ENCODE measurements around the gene KCNG2. TPM values are rescaled to one million over a fixed set of nuclear protein-coding genes. Genes with fewer than 3 reads are reported as not detected.

The KCNG2 gene
- total RNA-seq, 1 donor from 2014 or later = not detected

DNA sequence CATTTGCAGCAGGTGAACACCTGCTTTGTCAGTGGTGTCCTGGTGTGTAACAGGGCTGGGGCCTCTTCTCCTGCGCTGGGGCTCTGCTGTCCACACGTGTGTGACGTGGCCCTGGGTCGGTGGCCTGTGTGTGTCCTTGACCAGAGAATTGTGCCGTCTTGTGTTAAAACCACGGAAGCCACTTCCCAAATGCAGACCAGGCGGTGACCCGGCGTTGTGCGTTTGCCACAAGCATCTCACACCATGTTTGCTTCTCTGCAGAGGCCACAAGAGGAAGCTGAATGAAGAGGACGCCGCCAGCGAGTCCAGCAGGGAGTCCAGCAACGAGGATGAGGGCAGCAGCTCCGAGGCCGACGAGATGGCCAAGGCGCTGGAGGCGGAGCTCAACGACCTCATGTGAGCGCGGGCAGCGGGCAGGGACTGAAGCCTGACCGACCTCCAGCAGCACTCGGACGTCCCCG is 44.3 kb upstream of the KCNG2 start:
- H3K9me3 Mint-ChIP-seq = peaks cover 2% of the 10 kb centered on the region
- no peak overlapping the region for H3K4me3 Mint-ChIP-seq
- TF ChIP-seq, protein P1, sequence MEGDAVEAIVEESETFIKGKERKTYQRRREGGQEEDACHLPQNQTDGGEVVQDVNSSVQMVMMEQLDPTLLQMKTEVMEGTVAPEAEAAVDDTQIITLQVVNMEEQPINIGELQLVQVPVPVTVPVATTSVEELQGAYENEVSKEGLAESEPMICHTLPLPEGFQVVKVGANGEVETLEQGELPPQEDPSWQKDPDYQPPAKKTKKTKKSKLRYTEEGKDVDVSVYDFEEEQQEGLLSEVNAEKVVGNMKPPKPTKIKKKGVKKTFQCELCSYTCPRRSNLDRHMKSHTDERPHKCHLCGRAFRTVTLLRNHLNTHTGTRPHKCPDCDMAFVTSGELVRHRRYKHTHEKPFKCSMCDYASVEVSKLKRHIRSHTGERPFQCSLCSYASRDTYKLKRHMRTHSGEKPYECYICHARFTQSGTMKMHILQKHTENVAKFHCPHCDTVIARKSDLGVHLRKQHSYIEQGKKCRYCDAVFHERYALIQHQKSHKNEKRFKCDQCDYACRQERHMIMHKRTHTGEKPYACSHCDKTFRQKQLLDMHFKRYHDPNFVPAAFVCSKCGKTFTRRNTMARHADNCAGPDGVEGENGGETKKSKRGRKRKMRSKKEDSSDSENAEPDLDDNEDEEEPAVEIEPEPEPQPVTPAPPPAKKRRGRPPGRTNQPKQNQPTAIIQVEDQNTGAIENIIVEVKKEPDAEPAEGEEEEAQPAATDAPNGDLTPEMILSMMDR (IDR thresholded peaks at IDR 0.05) = no peak
- no peaks in the 10 kb centered on the region for H3K27me3 Mint-ChIP-seq
- POLR2A ChIA-PET = no interaction called here
- no peak overlapping the region for H3K27ac Mint-ChIP-seq
- DNase-seq (peak; percentile 4), ATAC-seq (ENCODE audit: low read depth) (no peak)
- H3K4me1 Mint-ChIP-seq = no peaks in the 10 kb centered on the region
- peaks cover 61% of the 10 kb centered on the region for H3K36me3 Mint-ChIP-seq (ENCODE audit: low read depth)
- intact Hi-C loops (cut with micrococcal nuclease) = no loop called here
- CTCF ChIA-PET = no interaction called here

DNA sequence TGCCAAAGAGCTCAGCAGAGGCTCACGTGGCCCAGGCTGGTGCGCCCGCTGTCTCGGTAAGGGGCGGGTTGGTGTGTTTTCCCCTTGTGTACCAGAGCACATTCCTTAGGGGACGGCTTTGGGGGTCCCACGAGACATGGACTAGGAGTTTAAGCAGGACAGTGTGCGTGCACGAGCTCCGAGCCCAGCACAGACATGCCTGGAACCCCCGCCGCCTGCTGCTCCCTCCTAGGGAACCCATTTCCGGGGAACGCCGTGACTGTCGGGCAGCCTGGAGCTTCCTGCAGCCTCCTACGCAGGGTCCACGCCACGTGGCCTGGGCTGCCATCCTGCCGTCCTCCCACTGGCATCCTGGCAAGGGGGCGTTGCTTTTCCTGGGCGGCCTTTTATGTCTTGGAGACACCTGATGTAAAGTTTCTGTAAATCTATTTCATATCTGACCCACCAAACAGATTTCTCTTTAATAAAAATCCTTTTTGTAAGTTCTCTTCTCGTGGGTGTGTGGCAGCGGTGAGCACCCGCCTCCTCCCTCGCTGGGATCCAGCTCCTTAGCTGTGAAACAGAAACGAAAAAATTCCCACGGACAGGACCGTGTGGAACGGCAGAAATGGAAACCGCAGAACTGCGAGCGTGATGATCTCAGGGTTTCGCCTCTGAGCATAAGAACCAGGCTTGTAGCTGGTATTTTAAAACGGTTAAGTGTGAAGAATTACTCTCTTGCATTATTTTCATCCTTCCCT is 43.5 kb upstream of the KCNG2 start:
- ChIA-PET POLR2A (no interaction called here), CTCF (no interaction called here)
- Mint-ChIP-seq H3K27ac (no peak overlapping the region), H3K4me1 (no peaks in the 10 kb centered on the region), H3K9me3 (peaks cover 7% of the 10 kb centered on the region), H3K27me3 (no peaks in the 10 kb centered on the region), H3K4me3 (no peak overlapping the region), H3K36me3 (ENCODE audit: low read depth) (peaks cover 59% of the 10 kb centered on the region)
- ATAC-seq (ENCODE audit: low read depth) (no peak), DNase-seq (no peak)
- intact Hi-C loops (cut with micrococcal nuclease) = no loop called here
- TF ChIP-seq, protein P1 (IDR thresholded peaks at IDR 0.05) = no peak

DNA sequence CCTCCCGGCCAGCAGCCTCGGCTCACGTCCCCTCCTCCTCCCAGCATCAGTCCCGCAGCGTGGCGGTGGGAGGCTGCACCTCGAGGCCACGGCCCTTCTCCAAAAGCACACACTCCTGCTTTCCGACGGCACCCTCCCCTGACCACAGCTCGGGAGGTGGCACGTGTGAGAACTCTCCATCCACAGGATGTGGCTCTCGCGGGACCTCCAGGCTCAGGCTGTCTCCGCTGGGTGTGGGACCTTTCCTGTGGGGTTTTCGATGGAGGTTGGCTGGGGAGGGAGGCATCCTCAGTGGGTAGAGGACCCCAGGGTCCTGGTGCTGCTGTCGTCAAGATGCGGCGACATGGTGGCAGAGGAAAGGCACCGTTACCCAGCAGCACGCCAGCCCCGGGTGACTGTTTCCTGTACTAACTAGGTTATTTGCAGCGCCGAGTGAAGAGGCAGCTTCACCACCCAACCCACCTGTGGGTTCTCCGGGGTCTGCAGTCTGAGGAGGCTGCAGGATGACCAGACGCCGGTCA is 42.8 kb upstream of the KCNG2 start:
- ChIA-PET CTCF (no interaction called here), POLR2A (no interaction called here)
- Mint-ChIP-seq H3K36me3 (ENCODE audit: low read depth) (peaks cover 58% of the 10 kb centered on the region), H3K27ac (no peak overlapping the region), H3K4me1 (no peaks in the 10 kb centered on the region), H3K9me3 (peaks cover 9% of the 10 kb centered on the region), H3K4me3 (no peak overlapping the region), H3K27me3 (no peaks in the 10 kb centered on the region)
- TF ChIP-seq, protein P1 (IDR thresholded peaks at IDR 0.05) = no peak
- peak; percentile 11 for DNase-seq
- intact Hi-C loops (cut with micrococcal nuclease) = no loop called here
- ATAC-seq (ENCODE audit: low read depth) = no peak

DNA sequence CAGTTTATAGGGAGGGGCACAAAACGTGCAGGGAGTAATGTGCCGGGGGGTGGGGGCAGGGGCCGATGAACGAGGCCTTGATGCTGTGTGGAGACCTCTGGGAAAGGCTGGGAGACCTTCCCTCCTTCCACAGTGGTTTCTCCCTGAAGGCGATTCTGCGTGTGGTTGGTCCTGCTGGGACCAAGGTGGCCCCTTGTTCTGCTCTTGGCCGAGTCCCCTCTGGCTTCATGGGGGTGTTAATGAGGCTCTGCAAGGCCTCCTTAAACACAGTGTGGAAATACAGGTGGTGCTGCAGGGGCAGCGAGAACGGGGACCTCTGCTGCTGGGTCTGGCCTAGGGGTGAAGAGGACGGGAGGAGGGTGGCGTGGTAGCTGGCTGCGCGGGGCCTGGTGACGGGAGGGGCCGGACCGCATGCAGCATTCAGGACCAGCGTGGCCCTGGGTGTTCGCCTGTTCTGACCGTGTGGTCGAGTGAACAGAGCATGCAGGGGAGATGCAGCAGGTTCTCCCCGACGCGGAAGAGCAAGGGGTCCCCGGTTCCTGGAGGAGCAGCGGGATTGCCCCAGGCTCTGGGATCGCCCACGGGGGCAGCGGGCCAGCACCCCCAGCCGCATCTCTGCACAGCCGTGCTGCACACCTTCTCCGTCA is 42.1 kb upstream of the KCNG2 start:
- TF ChIP-seq, protein P1 (IDR thresholded peaks at IDR 0.05) = no peak
- Mint-ChIP-seq H3K4me3 (no peak overlapping the region), H3K9me3 (peaks cover 14% of the 10 kb centered on the region), H3K4me1 (no peaks in the 10 kb centered on the region), H3K27ac (no peak overlapping the region), H3K27me3 (no peaks in the 10 kb centered on the region), H3K36me3 (ENCODE audit: low read depth) (peaks cover 56% of the 10 kb centered on the region)
- CTCF ChIA-PET = no interaction called here
- peak; percentile 8 for DNase-seq
- POLR2A ChIA-PET = no interaction called here
- no peak for ATAC-seq (ENCODE audit: low read depth)
- intact Hi-C loops (cut with micrococcal nuclease) = no loop called here

DNA sequence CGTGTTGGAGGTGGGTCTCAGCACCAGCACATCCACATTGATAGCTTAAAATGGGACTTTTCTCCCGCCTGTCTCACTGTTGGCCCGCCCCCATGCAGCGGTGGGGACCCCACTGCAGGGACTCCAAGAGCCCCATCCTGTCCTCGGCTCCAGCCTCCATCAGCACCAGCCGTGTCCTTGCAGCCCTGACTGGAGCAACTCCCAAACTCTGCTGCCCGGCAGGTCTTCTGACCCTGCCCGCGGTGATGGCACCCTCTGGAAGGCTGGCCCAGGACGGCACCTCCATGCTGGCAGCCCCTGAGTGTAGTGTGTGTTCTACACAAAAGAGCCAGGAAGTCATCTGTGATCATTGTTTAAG is 41.6 kb upstream of the KCNG2 start:
- peaks cover 14% of the 10 kb centered on the region for H3K9me3 Mint-ChIP-seq
- ChIA-PET POLR2A (no interaction called here), CTCF (no interaction called here)
- no peaks in the 10 kb centered on the region for H3K4me1 Mint-ChIP-seq
- TF ChIP-seq, protein P1 (IDR thresholded peaks at IDR 0.05) = no peak
- intact Hi-C loops (cut with micrococcal nuclease) = no loop called here
- no peaks in the 10 kb centered on the region for H3K27me3 Mint-ChIP-seq
- no peak overlapping the region for H3K4me3 Mint-ChIP-seq
- H3K27ac Mint-ChIP-seq = no peak overlapping the region
- H3K36me3 Mint-ChIP-seq (ENCODE audit: low read depth) = peaks cover 56% of the 10 kb centered on the region
- ATAC-seq (ENCODE audit: low read depth) (no peak), DNase-seq (peak; percentile 7)
